ENCODE data around the gene MMEL1.

MMEL1 gene

DNA sequence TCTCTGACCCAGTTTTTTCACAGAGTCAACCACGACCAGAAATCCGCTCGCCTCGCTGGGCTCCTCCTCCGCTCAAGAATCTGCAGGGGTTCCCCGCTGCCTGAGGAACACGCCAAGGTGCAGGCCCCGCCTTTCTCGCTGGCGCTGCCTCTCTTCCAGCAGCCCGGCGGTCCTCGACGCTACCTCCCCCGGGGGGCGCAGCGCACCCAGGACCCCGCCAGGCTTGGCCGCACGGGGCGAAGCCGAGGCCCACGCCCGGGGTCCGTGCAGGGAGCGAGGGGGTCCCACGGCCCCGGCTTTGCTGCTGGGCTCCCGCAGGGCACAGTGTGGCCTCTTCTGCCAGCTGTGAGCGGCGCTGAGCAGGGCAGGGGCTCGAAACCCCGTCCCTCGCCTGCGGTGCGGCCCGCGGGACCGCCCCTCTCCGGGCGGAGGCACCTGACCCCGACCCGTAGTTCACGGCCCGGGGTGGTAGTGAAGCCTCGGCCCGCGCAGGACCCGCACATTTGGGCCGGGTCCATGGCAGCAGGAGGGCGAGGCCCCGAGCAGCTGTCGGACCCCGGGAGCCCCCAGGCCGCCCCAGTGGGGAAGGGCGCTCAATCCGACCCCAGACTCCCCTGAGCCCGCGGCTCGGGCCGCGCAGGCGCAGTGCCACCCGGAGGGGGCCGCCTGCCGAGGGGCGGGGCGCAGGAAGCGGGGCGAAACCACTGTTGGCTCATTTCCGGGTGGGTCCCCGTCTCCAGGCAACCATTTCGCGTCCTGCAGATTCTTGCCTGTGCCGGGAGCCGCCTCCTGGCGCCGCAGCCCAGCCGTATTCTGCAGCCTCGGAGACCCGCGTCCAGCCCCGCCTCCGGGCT is 10.0 kb upstream of the MMEL1 start:
- peak; percentile 82 for DNase-seq

DNA sequence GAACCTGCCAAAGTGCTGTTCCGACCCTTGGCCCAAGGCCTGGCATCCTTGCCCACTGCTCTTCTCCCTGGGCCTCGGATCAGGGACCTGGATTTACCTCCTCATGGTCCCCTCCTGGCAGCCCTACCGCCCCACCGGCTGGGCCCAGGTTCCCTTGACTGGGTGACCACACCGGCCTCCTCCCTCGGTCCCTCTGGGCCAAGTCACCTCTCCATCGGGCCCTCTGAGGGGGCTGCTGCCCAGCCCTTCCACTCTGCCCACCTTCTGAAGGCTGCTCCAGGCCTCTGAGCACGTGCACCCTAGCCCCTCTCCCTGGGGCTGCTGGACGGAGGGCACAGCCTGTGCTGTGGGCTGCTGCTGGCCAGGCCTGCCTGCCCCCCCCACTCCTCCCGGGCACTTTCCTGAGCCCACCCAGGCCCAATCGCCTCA is 9.3 kb upstream of the MMEL1 start:
- DNase-seq: no peak

DNA sequence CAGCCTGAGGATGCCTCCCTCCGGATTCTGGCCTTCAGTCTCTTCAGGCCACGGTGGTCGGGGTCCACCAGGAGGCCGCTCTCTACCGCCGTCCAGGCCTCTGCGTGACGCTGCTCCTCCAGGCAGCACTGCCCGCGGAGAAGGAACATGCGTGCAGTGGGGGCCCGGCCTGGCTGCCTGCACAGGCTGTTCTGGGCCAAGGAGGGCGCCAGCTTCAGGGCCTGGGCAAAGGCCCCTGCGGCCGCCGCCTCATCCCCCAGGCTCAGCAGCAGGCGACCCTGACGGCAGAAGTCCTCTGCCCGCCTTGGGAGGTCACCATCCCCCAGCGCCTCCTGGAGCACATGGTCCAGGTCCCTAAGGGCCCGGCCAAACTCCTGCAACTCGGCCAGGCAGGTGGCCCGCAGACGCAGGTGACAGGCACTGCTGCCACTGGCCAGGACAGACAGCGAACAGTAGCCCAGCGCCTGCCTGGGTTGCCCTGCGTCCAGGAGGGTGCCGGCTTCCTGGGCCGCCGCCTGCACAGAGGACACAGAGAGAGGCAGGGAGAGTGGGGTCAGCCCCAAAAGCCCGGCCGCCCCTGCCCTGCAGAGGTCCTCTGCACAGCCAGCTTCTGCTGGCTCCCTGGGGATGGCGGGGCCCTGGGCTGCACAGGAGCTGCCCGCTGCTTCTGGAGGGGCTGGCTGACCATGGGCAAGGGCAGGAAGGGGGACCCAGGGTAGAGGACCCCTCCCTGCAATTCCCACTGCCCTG is 8.7 kb upstream of the MMEL1 start:
- no peak for DNase-seq

DNA sequence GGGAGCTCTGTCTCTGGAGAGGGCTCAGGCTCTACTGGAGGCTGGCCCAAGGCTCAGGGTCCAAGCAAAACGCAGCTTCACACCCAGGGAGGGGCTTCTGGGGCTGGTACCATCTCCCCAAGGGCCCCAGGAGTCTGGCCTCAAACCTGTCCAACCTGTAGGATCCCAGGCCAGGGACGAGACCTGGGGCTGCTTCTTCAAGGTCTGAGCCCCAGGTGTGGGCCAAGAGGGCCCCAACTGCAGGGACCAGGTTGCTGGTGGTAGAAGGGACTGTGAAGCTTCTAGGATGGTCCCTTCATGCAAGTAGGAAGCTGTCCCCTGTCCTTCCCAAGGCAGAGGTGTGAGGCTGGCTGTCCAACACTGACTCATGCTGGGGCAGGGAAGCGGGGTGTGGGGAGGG is 7.8 kb upstream of the MMEL1 start:
- DNase-seq: no peak

DNA sequence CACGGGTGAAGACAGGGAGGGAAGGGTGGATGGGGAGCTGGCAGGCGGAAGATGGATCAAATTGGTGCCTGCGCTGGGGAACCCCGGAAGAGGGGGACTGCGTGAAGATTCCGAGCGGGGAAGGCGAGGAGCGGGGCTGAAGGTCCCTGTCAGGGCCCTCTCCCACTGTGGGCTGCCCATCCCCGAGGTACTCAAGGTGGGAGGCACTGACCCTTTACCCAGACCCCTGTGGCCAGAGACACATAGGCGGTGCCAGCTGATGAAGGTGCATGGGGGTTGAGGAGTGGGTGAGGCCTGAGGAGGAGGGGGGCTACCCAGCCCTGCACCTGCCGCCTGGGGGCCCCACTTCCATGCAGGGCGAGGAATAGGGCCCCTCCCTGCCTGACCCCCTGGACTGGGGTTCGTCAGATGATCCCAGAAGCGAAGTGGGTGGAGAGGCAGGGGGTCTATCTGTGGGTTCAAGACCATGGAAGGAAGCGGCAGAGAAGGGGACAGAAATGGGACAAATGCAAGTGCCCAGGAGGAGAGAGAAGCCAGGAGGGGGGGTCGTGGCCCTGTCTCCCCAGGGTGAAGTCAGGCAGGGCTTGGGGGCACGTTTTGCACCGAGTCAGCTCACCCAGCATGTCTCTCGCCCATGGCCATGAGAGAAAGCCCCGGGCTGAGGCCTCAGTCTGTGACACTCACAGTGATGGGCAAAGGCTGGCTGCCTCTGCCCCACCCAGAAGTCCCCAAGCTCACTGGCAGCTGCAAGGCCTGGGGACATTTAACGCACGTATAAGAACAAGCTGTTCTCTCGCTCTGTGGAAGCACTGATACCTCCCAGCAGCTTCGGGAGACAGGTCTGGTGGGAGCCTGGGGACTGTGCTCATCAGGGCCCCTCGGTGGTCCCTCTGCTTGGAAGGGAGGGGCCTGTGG is 7.0 kb upstream of the MMEL1 start:
- no peak for DNase-seq

DNA sequence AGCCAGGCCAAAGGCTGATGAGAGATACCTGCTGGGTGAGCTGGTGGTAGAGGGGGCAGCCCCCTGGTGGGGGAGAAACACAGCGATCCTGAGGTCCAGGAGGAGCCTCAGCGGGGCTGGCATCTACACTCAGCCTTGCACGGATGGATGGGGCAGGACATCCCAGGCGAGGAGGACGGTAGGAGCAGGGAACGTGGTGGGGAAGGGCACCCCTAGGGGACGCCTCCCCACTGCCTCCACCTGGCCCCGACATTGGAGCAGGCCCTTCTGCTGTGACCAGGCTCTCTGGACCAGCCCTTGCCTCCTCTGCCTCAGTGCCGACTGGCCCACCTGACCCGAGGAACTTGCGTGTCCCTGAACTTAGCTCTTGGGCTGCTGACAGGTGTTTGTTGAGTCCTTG is 6.4 kb upstream of the MMEL1 start:
- DNase-seq: no peak

DNA sequence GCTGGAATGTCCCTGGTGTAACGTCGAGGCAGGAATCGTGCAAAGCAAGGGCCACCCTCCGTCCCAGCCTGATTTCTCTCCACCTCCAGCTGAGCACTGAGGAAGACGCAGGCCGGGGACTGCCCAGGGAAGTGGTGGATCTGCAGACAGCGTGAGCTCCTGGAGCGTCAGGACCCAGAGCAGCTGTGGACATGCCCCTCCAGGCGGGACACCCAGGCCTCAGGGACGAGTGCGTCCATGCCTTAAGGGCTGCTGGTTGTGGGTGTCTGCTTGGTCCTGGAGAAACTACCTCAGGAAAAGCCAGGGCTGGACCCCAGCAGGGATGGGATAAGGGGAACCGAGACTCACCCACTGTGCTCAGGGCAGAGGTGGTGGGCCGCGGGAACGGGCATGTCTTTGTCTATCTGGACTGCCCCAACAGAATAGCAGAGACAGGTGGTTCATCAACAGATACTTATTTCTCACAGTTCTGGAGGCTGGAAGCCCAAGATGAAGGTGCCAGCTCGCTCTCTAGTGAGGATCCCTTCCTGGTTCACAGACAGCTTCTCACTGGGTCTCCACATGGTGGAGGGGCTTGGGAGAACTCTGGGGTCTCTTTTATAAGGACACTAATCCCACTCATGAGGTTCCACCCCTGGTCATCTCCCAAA is 5.8 kb upstream of the MMEL1 start:
- DNase-seq: no peak

DNA sequence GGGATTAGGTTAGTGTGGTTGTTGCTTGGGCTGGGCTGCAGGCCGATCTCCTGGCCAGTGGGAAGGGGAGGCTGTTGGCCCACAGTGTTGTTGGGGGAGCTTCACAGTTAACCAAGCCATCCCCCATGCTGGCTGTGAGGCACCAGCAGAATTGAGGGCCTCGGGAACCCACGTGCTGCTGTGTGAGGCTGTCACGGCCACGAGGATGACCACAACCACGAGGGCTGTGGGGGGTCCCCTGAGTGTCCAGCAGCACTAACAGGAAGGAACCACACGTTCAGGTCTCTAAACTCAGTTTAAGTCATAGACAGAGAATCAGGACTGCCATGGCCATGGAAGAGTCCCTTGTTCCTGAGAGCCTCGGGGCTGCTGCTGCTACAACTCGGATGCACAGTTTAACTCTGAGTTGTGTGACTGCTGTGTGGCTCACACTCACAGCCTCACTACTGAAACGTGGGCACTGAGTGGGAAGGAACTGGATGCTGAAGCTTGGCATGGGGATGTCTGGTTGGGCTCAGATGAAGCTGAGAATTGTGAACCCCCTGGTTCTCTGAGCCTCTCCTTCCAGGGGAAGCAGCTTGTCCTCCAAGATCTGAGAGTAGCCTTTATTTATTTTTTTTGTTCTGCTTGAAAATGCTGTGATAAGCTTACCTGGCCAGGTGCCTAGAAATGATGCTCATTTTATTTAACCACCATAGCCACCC is 4.8 kb upstream of the MMEL1 start:
- DNase-seq: no peak

DNA sequence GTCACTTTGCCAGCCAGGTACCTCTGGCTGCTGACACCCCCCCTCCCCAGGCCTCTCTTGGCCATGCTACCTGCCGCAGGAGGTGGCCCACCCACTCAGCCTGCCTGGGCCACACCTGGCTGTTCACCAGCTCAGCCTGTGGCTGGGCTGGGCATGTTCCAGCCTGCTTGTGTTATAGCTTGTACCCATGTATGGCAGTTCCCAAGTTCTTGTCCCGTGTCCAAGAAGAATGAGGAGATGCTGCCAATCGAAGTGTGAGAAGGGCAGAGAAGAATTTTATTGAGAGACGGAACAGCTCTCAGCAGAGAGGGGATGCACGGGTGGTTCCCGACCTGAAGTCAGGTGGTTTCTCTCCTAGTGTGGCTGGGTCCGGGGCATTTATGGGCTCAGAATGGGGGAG is 3.9 kb upstream of the MMEL1 start:
- DNase-seq: no peak

DNA sequence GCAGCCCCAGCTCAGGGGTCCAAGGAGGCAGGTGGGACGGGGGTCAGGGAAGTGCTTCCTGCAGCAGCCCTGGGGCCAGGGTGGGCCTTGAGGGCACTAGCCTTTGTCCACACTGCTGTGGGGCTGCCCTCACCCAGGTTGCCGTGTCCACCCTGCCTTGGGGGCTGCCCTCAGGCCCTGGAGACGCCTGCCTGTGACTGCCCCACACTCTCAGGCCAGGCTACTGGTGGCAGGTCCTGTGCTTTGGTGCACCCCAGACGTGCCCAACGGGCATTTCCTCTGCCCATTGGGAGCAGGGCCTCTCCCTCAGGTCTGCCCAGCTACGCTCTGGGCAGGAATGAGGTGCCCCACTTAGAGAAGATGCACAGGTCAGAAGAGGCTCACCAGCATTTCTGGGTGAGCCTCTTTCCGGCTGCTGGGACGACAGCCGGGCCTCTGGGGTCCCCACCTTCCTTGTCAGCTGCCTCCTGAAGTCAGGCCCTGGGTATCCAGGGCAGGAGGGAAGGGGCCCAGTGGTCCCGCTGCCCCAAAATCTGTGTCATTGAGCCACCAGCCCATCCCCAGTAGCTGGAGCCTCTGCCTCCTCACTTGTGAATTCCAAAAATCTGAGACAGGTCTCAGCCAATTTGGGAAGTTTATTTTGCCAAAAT is 2.7 kb upstream of the MMEL1 start:
- DNase-seq: no peak

DNA sequence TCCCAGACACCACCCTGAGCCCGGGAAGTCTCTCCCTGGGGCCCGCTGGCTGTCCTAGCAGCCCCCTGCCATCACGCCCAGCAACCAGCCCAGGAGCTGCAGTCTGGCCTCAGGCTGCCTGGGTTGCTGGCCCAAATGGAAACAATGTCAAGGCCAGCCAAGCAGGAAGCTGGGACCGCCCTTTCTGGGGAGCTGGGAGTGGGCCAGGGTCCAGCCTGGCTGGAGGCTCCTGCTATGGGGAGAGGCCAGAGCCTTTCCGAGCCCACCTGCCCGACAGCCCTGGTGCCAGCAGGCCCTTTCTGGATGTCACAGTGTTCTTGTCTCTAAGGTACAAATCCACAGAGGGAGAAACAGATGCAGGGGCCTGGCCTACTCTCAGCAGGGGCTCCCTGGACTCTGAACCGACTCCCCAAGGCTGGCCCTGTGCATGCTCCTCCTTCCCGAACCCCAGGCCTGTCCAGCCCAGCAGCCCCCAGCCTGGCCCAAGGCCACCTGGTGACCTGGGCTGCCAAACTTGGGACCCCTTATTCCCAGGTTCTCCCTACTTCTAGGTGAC is 1.2 kb upstream of the MMEL1 start:
- DNase-seq: no peak

DNA sequence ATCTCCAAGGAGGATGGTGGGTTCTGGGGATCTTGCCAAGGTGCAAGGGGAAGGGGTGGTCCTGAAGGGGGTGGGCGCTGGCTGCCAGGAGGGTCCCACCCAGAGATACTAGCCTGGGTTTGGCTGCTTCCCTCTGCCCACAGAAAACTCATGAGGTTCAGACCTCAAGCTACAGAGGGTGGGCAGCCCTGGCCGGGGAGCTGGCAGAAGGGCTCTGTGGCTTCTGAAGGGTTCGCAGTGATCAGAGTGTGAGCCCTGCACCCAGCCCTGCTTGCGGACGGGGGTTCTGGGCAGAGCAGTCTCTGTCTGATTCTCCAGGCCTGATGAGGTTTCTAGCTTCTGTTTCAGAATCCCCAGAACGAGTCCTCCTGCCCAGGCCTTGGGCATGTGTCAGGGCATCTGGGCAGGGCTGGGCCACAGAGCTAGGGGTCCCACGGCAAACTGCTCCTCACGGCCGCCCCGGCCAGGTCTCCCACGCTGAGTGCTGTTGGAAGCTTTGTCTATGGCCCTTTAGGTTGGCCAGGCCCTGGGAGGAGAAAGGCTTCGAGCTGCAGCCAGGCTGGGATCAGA is 635 bp upstream of the MMEL1 start:
- no peak for DNase-seq

DNA sequence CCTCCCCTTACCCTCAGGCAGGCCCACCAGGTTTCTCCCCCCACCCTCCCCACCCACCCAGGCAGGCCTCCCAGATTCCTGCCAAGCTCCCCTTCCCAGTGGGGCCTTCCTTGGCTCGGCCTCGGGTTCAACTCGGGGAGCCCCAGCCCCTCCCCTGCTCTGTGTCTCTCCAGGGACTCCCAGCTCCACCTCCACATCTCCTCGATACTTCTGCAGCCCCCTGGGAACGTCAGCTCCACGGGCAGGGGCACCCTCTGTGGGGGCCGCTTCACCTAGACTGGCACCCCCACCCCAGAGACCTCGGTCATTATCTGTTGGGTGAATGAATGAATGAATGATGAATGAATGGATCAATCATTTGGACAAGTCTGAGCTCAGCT is 775 bp downstream of the MMEL1 start:
- no peak for DNase-seq

DNA sequence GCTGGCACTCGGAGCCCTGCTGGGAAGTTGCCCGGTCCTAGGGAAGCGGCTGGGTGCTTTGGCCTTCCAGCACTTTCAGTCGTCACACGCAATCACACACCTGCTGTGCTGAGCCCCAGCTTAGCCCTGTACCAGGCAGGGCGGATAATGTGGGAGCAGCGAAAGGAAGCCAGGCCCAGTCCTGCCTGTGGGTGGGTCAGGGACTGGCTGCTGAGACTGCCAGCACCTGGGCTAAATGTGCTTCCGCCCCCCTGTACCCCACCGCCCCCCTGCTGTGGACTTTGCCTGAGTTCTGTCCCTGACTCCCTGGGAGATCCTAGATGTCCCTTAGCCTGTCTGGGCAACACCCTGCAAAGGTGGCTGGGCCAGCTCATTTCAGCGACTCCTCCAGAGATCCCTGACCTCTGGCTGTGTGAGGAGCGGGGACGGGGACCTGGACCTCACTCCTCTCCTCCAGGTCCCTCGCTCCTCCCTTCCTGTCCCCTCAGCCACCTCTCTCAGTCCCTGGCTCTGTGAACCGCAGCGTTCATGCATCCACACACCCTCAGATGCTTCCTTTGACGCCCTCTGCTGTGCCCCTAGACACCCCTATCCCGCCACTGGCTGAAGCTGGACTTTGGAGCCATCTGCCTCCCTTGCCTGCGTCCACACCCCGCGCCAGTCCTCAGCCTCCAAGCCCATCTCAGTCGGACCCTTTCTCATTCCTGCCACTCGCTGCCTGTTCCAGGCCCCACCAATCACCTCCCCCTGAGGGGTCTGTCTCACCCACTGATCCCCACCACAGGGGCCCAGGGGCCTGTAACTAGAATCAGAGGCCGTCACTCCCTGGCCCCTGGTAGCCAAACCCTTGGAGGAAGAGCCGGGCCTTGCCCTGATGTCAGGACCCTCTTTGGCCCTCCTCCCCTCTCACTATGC is 1.4 kb downstream of the MMEL1 start:
- no peak for DNase-seq

DNA sequence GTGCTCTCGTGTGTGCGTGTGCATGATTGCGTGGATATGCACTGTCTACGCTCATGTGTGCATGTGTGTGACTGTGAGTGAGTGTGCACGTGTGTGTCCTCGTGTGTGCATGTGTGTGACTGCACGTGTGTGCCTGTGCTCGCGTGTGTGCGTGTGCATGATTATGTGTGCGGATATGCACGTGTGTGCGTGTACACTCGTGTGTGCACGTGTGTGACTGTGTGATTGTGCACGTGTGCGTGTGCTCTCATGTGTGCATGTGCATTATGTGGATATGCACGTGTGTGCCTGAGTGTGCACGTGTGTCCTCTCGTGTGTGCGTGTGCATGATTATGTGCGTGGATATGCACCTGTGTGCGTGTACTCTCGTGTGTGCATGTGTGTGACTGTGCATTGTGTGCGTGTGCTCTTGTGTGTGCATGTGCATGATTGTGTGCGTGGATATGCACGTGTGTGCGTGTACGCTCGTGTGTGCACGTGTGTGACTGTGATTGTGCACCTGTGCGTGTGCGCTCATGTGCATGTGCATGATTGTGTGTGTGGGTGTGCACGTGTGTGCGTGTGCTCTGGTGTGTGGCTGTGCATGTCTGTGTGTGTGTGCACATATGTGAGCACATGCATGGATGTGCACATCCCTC is 2.2 kb downstream of the MMEL1 start:
- no peak for DNase-seq

DNA sequence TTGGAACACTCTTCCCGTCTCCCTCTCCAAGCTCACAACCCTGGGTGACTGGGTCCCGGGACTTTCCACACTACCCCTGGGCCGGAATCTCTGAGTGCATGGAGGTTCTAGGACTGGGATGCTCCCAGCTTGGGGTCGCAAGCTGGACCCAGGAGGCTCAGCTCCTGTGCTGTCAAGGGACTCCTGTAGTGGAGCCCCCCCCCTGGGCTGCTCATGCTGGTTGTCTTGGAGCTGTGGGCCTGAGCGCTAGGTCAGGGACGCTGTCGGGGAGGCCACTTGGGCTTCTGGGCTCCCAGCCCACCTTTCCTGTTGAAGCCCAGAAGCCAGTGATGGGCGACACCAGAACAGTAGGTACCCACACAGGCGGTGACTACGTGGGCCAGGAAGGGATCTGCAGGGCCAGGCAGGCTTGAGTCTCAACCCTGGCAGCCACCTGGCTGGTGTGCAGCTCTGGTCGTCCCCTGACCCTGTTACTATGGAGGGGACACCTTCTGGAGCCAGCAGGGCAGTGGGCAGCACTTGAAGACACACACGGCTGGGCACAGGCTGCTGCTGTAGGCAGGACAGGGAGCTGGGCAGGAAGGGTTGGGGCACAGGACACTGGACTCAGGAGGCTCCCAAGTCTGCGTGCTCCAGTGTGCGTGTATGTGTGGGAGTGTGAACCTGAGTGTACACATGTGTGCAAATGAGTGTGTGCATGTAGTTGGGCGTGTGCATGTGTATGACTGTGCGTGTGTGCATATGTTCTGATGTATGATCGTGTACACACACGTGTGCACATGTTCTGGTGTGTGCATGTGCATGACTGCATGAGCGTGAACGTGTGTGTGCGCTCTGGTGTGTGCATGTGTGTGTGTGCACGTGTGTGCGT is 3.0 kb downstream of the MMEL1 start:
- DNase-seq: no peak

DNA sequence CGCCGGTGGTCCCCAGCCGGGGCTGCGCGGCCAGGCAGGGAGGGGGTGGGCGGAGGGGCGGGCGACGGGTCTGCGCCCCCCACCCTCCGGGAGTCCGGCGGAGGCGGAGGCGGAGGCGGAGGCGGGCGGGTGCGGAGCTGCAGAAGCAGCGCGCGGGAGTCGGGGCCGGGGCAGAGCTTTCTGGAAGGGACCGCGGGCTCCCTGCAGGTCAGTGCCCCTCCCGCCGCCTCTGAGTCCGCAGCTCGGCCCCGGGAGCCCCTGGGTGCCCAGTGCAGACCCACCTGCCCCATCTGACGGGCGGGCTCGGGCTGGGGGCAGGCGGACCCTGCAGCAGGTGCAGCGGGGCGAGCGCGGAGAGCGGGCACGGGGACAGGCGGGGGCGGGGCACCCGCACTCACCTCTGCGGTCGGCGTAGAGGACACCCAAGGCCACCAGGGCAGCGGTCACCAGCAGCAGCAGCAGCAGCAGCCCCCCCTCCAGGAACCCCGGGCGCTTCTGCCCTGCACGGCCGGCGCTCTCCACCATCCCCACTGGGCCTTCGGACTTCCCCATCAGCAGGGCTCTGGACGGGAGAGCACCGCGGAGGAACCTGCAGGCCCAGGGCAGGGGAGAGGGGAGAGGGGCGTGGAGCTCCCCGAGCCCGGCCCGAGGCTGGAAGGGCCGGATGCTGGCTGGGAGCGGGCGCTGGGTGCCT is 3.7 kb downstream of the MMEL1 start:
- no peak for DNase-seq

Data from NCI-H1092 (cell line).